Endothelial cell of umbilical vein (primary cell): Measurements from ENCODE around the gene APMAP. TPM values are rescaled to one million over a fixed set of nuclear protein-coding genes. Genes with fewer than 3 reads are reported as not detected.

Experiments used
- BruUV-seq: library from RNA; stranded (reverse); fragments of 400-500 nt; replicated peaks from 2 replicates; lab custom pipeline; 2021; lab: Mats Ljungman, UMichigan
- CTCF ChIA-PET: fragments of 300-600, 350-600 bp; sonication (Branson Sonifier 250); formaldehyde crosslinking; loops from one replicate; lab custom pipeline; 2021; ENCODE audit warnings: antibody characterized with exemption, inconsistent platforms; lab: Charles Lee
- POLR2A ChIA-PET: fragments of 300-600, 350-600 bp; sonication (Branson Sonifier 250); formaldehyde crosslinking; loops from one replicate; lab custom pipeline; 2021; ENCODE audit warnings: antibody characterized with exemption, inconsistent platforms; lab: Charles Lee
- DNase-seq: peaks from one replicate; pipeline ENCODE4 v3.0.0-alpha.2; 2011; ENCODE audit warnings: low read depth, low spot score
- FAIRE-seq: peaks from 2 replicates; lab custom pipeline; 2011; peaks lifted over from hg19 to GRCh38; lab: Jason Lieb, UNC
- H2AFZ ChIP-seq: 2 replicates; pipeline ENCODE4 v1.6.0; 2012; ENCODE audit warnings: low read depth, low read length, control low read depth, inconsistent platforms
- H3K27ac ChIP-seq: 2 replicates; pipeline ENCODE4 v1.5.1; 2011; ENCODE audit warnings: low read depth, mild to moderate bottlenecking, control low read depth, low read length, moderate library complexity; ENCODE audit not compliant: insufficient read depth
- H3K27me3 ChIP-seq, 2 experiments: 2 replicates each; pipeline versions ENCODE4 v1.6.0 to v1.6.1; 2011; ENCODE audit warnings: low read length in 2 of 2, mixed read lengths in 1 of 2; ENCODE audit not compliant: control insufficient read depth in 2 of 2, insufficient read depth in 2 of 2
- H3K36me3 ChIP-seq, 2 experiments: 2 replicates in 1 of 2; 3 replicates in 1 of 2; pipeline ENCODE4 v1.5.1; 2011; ENCODE audit warnings: low read length in 2 of 2, mild to moderate bottlenecking in 1 of 2, moderate library complexity in 1 of 2; ENCODE audit not compliant: control insufficient read depth in 2 of 2, insufficient read depth in 2 of 2; ENCODE audit errors: extremely low read depth in 1 of 2
- H3K4me1 ChIP-seq: 3 replicates; pipeline ENCODE4 v1.5.1; 2011; ENCODE audit warnings: mild to moderate bottlenecking, low read length; ENCODE audit not compliant: control insufficient read depth, insufficient read depth; ENCODE audit errors: extremely low read depth
- H3K4me2 ChIP-seq: 2 replicates; pipeline ENCODE4 v1.6.1; 2011; ENCODE audit warnings: low read length, control low read depth, mixed read lengths; ENCODE audit not compliant: insufficient read depth
- H3K4me3 ChIP-seq, 3 experiments: fragments of 200-600 bp in 1 of 3; sonication (generic), shearing (Covaris generic) in 1 of 3; replicated peaks in 1 of 3; 2 replicates each; pipeline ENCODE4 v1.5.1; 2011 to 2016; ENCODE audit warnings: control low read depth in 3 of 3, low read length in 3 of 3, mild to moderate bottlenecking in 2 of 3, inconsistent platforms in 1 of 3, low read depth in 1 of 3, moderate library complexity in 1 of 3; ENCODE audit not compliant: insufficient read depth in 1 of 3
- H3K79me2 ChIP-seq: 2 replicates; pipeline ENCODE4 v1.6.0; 2012; ENCODE audit warnings: low read length, inconsistent platforms; ENCODE audit not compliant: control insufficient read depth, insufficient read depth
- H3K9ac ChIP-seq: replicated peaks from 2 replicates; pipeline ENCODE3; 2011; ENCODE audit warnings: low read length, control low read depth; ENCODE audit not compliant: insufficient read depth; ENCODE audit errors: extremely low read depth
- H3K9me1 ChIP-seq: replicated peaks from 3 replicates; pipeline ENCODE4 v1.6.0; 2011; ENCODE audit warnings: mild to moderate bottlenecking, low read length; ENCODE audit not compliant: control insufficient read depth, insufficient read depth; ENCODE audit errors: extremely low read depth
- H3K9me3 ChIP-seq: replicated peaks from 2 replicates; pipeline ENCODE4 v1.5.1; 2012; ENCODE audit warnings: low read length, inconsistent platforms; ENCODE audit not compliant: control insufficient read depth, insufficient read depth
- H4K20me1 ChIP-seq: replicated peaks from 2 replicates; pipeline ENCODE3; 2011; ENCODE audit warnings: mild to moderate bottlenecking, low read length; ENCODE audit not compliant: control insufficient read depth, insufficient read depth; ENCODE audit errors: extremely low read depth
- EZH2 ChIP-seq: IDR thresholded peaks from 2 replicates; pipeline ENCODE4 v1.6.1; 2012; ENCODE audit warnings: borderline replicate concordance, low read depth, mild to moderate bottlenecking, moderate library complexity, low read length, inconsistent platforms; ENCODE audit not compliant: severe bottlenecking
- FOS ChIP-seq: IDR thresholded peaks from 2 replicates; pipeline ENCODE4 v1.6.1; 2011; ENCODE audit warnings: mild to moderate bottlenecking, low read length, moderate library complexity, borderline replicate concordance; ENCODE audit not compliant: insufficient read depth
- GATA2 ChIP-seq: IDR thresholded peaks from 2 replicates; pipeline ENCODE4 v1.7.0; 2011; ENCODE audit warnings: low read depth, mild to moderate bottlenecking, moderate library complexity, mixed read lengths, low read length; ENCODE audit not compliant: insufficient read length, insufficient read depth
- JUN ChIP-seq: IDR thresholded peaks from 2 replicates; pipeline ENCODE4 v1.6.1; 2011; ENCODE audit warnings: borderline replicate concordance, low read depth; ENCODE audit not compliant: insufficient read length, insufficient read depth
- MYC ChIP-seq: IDR thresholded peaks from one replicate; pipeline ENCODE4 v1.6.1; 2011; ENCODE audit warnings: mild to moderate bottlenecking, low read depth, low read length
- POLR2A ChIP-seq: IDR thresholded peaks from 2 replicates; pipeline ENCODE4 v1.6.1; 2012; ENCODE audit warnings: low read depth, mild to moderate bottlenecking, control low read depth, low read length
- POLR2AphosphoS5 ChIP-seq: IDR thresholded peaks from 2 replicates; pipeline ENCODE4 v1.6.1; 2012; ENCODE audit warnings: low read depth, mild to moderate bottlenecking, control low read depth, low read length, moderate library complexity; ENCODE audit not compliant: insufficient read depth
- dilution Hi-C: fragments of 300-500 bp; cut with MboI; formaldehyde crosslinking; loops from one replicate; pipeline ENCODE4 v1.15.0; 2019; ENCODE audit warnings: low sequenced_read_pairs; ENCODE audit not compliant: extremely low pct_ligation_motif_present
- intact Hi-C: fragments of 100-400 bp; cut with micrococcal nuclease; formaldehyde crosslinking; loops from one replicate; pipeline ENCODE4 v1.10.0; 2022
- polyA plus RNA-seq, 4 experiments: library from polyadenylated mRNA; depleted of rRNA in 3 of 4; stranded (reverse) in 3 of 4; unstranded in 1 of 4; fragments of >200 nt; gene quantifications; 2 replicates each; pipeline versions ENCODE4 v1.2.1 to v1.2.3, GENCODE V29; 2011 to 2012; ENCODE audit warnings: missing spikeins in 1 of 4
- total RNA-seq: library from RNA; stranded (reverse); gene quantifications from 2 replicates; pipeline ENCODE4 v1.2.3, GENCODE V29; 2021
- TF ChIP-seq, protein P1 (sequence below), 2 donors: IDR thresholded peaks; 1 replicate in 1 of 2; 2 replicates in 1 of 2; pipeline ENCODE4 v1.5.1; 2011; ENCODE audit warnings: low read length in 2 of 2, mild to moderate bottlenecking in 2 of 2, moderate library complexity in 2 of 2, control low read depth in 1 of 2, inconsistent platforms in 1 of 2, low read depth in 1 of 2; ENCODE audit not compliant: insufficient read depth in 1 of 2; ENCODE audit errors: extremely low read depth in 1 of 2
- TF ChIP-seq, protein P2 (sequence below): IDR thresholded peaks from 2 replicates; pipeline ENCODE4 v1.6.1; 2011; ENCODE audit not compliant: insufficient read depth, insufficient read length

The APMAP gene
- total and polyA plus RNA-seq, 2 donors (not counting 3 experiments of a cell fraction or from before 2014, with no cell fraction given): 80.7 to 110 TPM

DNA sequence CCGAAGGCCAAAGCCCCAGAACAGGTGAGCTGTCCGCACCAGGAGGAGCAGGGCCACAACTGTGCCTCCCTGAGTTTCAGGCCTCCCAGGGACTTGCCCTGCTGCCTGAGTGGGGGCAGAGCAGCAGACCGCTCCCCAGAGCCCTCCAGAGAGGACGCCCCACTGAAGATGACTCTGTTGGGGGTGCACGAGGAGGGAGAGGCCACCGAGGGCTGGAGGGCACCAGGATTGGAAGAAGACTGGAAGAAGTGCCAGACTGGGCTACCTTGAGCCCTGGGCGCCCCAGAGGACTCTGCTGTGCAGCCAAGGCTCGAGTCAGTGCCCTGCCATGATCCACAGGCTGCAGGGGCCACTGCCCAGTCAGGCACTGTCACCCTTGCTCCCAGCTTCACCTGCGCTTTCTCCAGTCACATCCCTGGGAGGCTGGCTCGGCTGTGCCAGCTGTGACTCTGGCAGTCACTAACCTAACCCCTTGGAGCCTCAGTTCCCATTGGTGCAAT, 32.2 kb downstream of the APMAP start:
- Histone ChIP-seq H3K9me1 (no peaks in the 10 kb centered on the region), H3K4me1 (no peaks in the 10 kb centered on the region), H3K4me2 (no peak overlapping the region), H3K79me2 (no peaks in the 10 kb centered on the region), H3K36me3 (peaks cover 2 to 15% of the 10 kb centered on the region in 2 experiments), H3K4me3 (no peak overlapping the region), H3K27me3 (no peaks in the 10 kb centered on the region), H3K27ac (no peak overlapping the region), H3K9ac (no peak overlapping the region), H2AFZ (no peak overlapping the region), H3K9me3 (no peaks in the 10 kb centered on the region), H4K20me1 (no peaks in the 10 kb centered on the region)
- CTCF ChIA-PET: no interaction called here
- FAIRE-seq (no peak), DNase-seq (no peak)
- intact Hi-C loops: no loop called here
- dilution Hi-C loops: no loop called here
- POLR2A ChIA-PET: no interaction called here
- no TSS peak for BruUV-seq
- no peak for TF ChIP-seq EZH2
- no peak for TF ChIP-seq FOS
- TF ChIP-seq, protein P1, sequence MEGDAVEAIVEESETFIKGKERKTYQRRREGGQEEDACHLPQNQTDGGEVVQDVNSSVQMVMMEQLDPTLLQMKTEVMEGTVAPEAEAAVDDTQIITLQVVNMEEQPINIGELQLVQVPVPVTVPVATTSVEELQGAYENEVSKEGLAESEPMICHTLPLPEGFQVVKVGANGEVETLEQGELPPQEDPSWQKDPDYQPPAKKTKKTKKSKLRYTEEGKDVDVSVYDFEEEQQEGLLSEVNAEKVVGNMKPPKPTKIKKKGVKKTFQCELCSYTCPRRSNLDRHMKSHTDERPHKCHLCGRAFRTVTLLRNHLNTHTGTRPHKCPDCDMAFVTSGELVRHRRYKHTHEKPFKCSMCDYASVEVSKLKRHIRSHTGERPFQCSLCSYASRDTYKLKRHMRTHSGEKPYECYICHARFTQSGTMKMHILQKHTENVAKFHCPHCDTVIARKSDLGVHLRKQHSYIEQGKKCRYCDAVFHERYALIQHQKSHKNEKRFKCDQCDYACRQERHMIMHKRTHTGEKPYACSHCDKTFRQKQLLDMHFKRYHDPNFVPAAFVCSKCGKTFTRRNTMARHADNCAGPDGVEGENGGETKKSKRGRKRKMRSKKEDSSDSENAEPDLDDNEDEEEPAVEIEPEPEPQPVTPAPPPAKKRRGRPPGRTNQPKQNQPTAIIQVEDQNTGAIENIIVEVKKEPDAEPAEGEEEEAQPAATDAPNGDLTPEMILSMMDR (IDR thresholded peaks at IDR 0.05; ENCODE audit: extremely low read depth in 1 of 2, insufficient read depth in 1 of 2, low read depth in 1 of 2, low read length in 2 of 2): no peak
- TF ChIP-seq MYC: no peak
- TF ChIP-seq, protein P2, sequence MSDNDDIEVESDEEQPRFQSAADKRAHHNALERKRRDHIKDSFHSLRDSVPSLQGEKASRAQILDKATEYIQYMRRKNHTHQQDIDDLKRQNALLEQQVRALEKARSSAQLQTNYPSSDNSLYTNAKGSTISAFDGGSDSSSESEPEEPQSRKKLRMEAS: no peak
- TF ChIP-seq POLR2A: no peak
- no peak for TF ChIP-seq JUN
- no peak for TF ChIP-seq GATA2
- no peak for TF ChIP-seq POLR2AphosphoS5
